Breast epithelium (tissue), 3 donors: ENCODE results near the gene MORN1.

Experiments
- CTCF ChIP-seq, 3 donors: fragments of 450-650 bp; IDR thresholded peaks; one replicate each; pipeline ENCODE4 v1.5.1; 2016 to 2017; ENCODE audit warnings: antibody characterized with exemption in 3 of 3, mild to moderate bottlenecking in 3 of 3, moderate library complexity in 3 of 3
- POLR2A ChIP-seq: fragments of 450-650 bp; IDR thresholded peaks from one replicate; pipeline ENCODE4 v1.6.1; 2016; ENCODE audit warnings: antibody characterized with exemption, mild to moderate bottlenecking, moderate library complexity
- POLR2AphosphoS5 ChIP-seq, 3 donors: sonication (generic); formaldehyde crosslinking; IDR thresholded peaks; one replicate each; pipeline ENCODE4 v1.6.1; 2017; ENCODE audit warnings: antibody characterized with exemption in 3 of 3

- no peak for TF ChIP-seq CTCF (IDR thresholded peaks at IDR 0.05)
- no peak for TF ChIP-seq POLR2AphosphoS5 (IDR thresholded peaks at IDR 0.05)
- TF ChIP-seq POLR2A: no peak
These were observed 93.9 kb downstream of the MORN1 start for GRCh38 chr1:2297246-2298011.
